Measurements from ENCODE around the gene SLC17A9.

The SLC17A9 gene

GRCh38 chr20:62952373-62952967, at the start of gene SLC17A9:
Gene SLC17A9 (plus strand): TSS chr20:62952709. CDS start chr20:62952831, 122 bp downstream.
- no peak for TF ChIP-seq GATA2 (IDR thresholded peaks at IDR 0.05; ENCODE audit: low read depth, low read length)
- TF ChIP-seq GATA3 (IDR thresholded peaks at IDR 0.05; ENCODE audit: low read depth, low read length): no peak

- no peak for TF ChIP-seq GATA3 (IDR thresholded peaks at IDR 0.05; ENCODE audit: low read depth, low read length)
- no peak for TF ChIP-seq GATA2 (IDR thresholded peaks at IDR 0.05; ENCODE audit: low read depth, low read length)
Measured at GRCh38 chr20:62902926-62903615, 49.4 kb upstream of the SLC17A9 start.

- TF ChIP-seq GATA3 (IDR thresholded peaks at IDR 0.05; ENCODE audit: low read depth, low read length) (no peak), GATA2 (IDR thresholded peaks at IDR 0.05; ENCODE audit: low read depth, low read length) (no peak)
Measured at GRCh38 chr20:62905536-62906117, 46.9 kb upstream of the SLC17A9 start.

- TF ChIP-seq GATA3 (IDR thresholded peaks at IDR 0.05; ENCODE audit: low read depth, low read length) (no peak), GATA2 (IDR thresholded peaks at IDR 0.05; ENCODE audit: low read depth, low read length) (no peak)
Measured at GRCh38 chr20:62906209-62906608, 46.3 kb upstream of the SLC17A9 start.

- no peak for TF ChIP-seq GATA2 (IDR thresholded peaks at IDR 0.05; ENCODE audit: low read depth, low read length)
- TF ChIP-seq GATA3 (IDR thresholded peaks at IDR 0.05; ENCODE audit: low read depth, low read length): no peak
Measured at GRCh38 chr20:62906647-62907375, 45.7 kb upstream of the SLC17A9 start.

- no peak for TF ChIP-seq GATA3 (IDR thresholded peaks at IDR 0.05; ENCODE audit: low read depth, low read length)
- TF ChIP-seq GATA2 (IDR thresholded peaks at IDR 0.05; ENCODE audit: low read depth, low read length): no peak
Measured at GRCh38 chr20:62907384-62908317, 44.9 kb upstream of the SLC17A9 start.

- TF ChIP-seq GATA3 (IDR thresholded peaks at IDR 0.05; ENCODE audit: low read depth, low read length) (no peak), GATA2 (IDR thresholded peaks at IDR 0.05; ENCODE audit: low read depth, low read length) (no peak)
Measured at GRCh38 chr20:62908971-62909791, 43.3 kb upstream of the SLC17A9 start.

GRCh38 chr20:62910217-62910766, 42.2 kb upstream of the SLC17A9 start:
- no peak for TF ChIP-seq GATA3 (IDR thresholded peaks at IDR 0.05; ENCODE audit: low read depth, low read length)
- TF ChIP-seq GATA2 (IDR thresholded peaks at IDR 0.05; ENCODE audit: low read depth, low read length): no peak

GRCh38 chr20:62910777-62911497, 41.6 kb upstream of the SLC17A9 start:
- TF ChIP-seq GATA3 (IDR thresholded peaks at IDR 0.05; ENCODE audit: low read depth, low read length) (no peak), GATA2 (IDR thresholded peaks at IDR 0.05; ENCODE audit: low read depth, low read length) (no peak)

- no peak for TF ChIP-seq GATA2 (IDR thresholded peaks at IDR 0.05; ENCODE audit: low read depth, low read length)
- TF ChIP-seq GATA3 (IDR thresholded peaks at IDR 0.05; ENCODE audit: low read depth, low read length): no peak
Measured at GRCh38 chr20:62911701-62912280, 40.7 kb upstream of the SLC17A9 start.

- no peak for TF ChIP-seq GATA2 (IDR thresholded peaks at IDR 0.05; ENCODE audit: low read depth, low read length)
- no peak for TF ChIP-seq GATA3 (IDR thresholded peaks at IDR 0.05; ENCODE audit: low read depth, low read length)
Measured at GRCh38 chr20:62913043-62913630, 39.4 kb upstream of the SLC17A9 start.

Data from SH-SY5Y (cell line).